GM13976 (cell line): Measurements from ENCODE around the gene LY6G5B.

Experiments
- DNase-seq: peaks from one replicate; pipeline ENCODE4 v3.0.0; 2012; ENCODE audit warnings: low spot score
- in situ Hi-C: fragments of 300-500 bp; cut with MboI; formaldehyde crosslinking; loops from one replicate; pipeline ENCODE4 v1.12.0; 2022; ENCODE audit warnings: low sequenced_read_pairs, mixed read lengths, inconsistent platforms; ENCODE audit not compliant: unreplicated experiment
- TF ChIP-seq, protein P1 (sequence below): IDR thresholded peaks from 2 replicates; pipeline ENCODE4 v1.5.1; 2012; ENCODE audit warnings: borderline replicate concordance, mild to moderate bottlenecking; ENCODE audit not compliant: insufficient read depth; ENCODE audit errors: extremely low read depth, missing control alignments, control extremely low read depth

The LY6G5B gene

DNA sequence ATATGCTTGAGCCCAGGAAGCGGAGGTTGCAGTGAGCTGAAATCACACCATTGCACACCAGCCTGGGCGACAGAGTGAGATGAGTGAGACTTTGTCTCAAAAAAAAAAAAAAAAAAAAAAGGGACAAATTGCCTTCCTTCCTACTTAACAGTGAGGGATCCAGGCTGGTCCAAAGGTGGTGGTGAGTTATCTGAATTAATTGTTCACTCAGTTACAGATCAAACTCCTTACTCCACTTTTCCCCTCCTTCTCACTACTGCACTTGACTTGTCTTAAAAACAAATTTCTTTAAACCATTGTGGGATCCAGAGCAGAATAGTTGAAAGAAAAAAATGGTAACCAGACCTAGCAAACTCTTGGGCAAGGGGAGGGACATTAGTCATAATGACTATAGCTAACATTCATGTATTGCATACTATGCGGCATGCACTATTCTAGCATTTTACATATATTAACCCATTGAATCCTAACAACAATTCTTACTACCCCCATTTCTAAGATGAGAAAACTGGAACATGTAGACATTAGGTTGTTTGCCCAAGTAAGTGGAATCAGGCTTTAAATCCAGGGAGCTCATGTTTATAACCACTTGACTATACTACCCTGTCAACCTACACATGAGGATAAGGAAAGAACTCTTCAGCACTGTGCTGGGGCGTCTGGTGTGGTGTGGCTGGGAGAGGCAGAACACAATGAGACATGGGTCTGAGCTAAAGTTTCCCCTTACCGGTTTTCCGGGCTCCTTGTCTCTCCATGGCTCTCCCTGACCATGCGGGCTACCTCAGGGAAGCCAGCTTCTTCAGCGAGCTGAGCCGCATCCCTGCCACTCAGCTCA is 6.4 kb upstream of the LY6G5B start:
- in situ Hi-C loops: no loop called here
- DNase-seq: no peak
- TF ChIP-seq, protein P1, sequence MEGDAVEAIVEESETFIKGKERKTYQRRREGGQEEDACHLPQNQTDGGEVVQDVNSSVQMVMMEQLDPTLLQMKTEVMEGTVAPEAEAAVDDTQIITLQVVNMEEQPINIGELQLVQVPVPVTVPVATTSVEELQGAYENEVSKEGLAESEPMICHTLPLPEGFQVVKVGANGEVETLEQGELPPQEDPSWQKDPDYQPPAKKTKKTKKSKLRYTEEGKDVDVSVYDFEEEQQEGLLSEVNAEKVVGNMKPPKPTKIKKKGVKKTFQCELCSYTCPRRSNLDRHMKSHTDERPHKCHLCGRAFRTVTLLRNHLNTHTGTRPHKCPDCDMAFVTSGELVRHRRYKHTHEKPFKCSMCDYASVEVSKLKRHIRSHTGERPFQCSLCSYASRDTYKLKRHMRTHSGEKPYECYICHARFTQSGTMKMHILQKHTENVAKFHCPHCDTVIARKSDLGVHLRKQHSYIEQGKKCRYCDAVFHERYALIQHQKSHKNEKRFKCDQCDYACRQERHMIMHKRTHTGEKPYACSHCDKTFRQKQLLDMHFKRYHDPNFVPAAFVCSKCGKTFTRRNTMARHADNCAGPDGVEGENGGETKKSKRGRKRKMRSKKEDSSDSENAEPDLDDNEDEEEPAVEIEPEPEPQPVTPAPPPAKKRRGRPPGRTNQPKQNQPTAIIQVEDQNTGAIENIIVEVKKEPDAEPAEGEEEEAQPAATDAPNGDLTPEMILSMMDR: no peak

DNA sequence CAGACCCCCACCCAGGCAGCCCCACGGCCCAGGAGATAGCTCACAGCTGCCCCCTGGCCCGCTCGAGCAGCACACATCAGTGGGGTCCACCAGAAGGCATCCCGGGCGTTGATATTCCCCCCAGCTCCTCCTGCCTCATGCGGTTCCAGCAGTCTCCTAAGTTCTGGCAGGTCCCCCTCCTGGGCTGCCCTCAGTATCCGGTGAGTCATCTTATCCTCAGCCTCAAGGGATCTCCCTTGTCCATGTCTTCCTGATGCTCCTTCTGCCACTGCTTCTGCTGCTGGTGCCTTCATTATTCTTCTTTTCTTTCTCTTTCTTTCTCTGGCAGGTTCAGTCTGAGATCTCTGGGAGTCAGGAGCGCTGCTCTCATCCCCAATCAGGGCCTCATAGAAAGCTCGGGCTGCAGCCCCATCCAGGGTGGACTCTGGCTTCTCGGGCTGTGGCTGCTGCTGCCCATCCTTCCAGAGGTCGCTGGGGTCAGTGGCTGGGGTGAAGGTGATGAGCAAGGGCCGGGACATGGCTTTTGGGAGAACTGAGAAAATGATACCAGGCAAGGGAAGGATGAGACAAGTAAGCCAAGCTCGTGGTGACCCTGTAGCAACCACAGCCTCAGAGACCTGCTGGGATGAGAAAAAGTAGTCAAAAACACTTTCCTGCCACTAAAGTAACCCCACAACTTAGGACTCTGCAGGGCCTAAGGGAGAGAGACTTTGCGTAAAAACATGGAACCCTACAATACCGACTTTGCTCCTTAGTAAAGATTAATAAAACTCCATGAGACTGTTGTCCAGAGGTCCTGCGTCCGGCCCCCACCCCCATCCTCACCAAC is 5.6 kb upstream of the LY6G5B start:
- in situ Hi-C loops: no loop called here
- TF ChIP-seq, protein P1: no peak
- DNase-seq: no peak

DNA sequence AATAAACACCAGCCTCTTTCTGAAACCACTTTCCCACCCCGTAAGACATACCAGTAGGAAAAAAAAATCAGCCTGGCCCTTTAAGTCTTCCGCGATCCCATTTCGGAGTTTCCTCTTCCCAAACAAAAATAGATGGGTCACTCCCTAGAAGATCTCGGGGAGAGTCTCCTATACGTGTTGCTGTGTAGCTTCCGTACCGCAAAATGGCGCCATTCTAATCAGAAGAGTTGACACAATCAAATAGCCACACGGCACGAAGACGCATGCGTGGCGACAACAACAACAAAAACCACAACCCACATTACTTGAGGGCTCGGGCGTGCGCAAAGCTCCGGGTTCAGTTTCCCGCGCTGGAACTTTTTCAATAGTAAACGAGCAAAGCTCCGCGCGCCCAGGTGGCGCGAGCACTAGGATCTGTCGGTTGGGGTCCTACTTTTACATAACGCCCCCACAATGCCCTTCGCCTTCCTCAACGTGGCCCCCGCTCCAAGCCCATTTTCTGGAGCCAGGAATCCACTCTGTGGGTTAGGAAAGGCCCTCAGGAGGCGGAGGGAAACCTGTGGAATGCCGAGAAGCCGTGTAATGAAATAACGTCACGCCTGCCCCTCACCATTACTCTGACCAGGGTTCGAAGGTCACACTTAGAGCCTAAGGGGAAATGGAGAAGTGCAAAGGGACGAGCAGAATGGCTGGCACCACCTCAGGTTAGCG is 4.8 kb upstream of the LY6G5B start, which contains the start of gene GPANK1:
TSS of gene GPANK1 (minus strand) at position 208 of the 711 bp plus-strand sequence. CDS start 519 bp downstream, outside the sequence.
- in situ Hi-C loops: no loop called here
- DNase-seq: peak; percentile 84
- TF ChIP-seq, protein P1: no peak

DNA sequence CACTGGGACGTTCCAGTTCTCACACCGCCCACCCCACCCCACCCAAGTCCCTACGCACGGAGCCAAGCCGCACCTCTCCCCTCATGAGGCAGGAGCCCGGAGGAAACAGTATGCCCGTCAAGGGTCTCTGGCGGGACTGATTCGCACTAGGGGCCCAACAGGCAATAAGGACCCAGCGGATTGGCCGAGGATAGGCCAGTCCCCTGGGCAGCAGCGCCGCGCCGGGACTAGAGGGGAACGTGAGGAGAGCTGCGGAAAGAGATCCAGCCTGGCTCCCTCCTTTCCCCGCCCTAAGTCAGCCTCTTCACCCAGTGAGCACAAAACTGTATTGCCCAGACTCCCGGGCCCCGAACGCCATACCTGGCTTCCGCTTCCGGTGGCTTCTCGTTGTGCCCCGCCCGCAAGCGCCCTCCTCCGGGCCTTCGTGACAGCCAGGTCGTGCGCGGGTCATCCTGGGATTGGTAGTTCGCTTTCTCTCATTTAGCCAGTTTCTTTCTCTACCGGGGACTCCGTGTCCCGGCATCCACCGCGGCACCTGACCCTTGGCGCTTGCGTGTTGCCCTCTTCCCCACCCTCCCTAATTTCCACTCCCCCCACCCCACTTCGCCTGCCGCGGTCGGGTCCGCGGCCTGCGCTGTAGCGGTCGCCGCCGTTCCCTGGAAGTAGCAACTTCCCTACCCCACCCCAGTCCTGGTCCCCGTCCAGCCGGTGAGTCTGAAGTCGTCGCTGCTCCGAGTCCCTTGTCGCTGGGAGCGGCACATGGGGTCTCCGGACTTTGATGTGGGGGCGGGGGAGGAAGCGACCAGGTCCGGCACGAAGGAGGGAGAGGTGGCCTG is 4.1 kb upstream of the LY6G5B start, which contains the start of gene CSNK2B:
TSS of gene CSNK2B (plus strand) at position 580 of the 836 bp plus-strand sequence. CDS start 752 bp downstream, outside the sequence.
- in situ Hi-C loops: no loop called here
- DNase-seq: peak; percentile 98
- TF ChIP-seq, protein P1: no peak

DNA sequence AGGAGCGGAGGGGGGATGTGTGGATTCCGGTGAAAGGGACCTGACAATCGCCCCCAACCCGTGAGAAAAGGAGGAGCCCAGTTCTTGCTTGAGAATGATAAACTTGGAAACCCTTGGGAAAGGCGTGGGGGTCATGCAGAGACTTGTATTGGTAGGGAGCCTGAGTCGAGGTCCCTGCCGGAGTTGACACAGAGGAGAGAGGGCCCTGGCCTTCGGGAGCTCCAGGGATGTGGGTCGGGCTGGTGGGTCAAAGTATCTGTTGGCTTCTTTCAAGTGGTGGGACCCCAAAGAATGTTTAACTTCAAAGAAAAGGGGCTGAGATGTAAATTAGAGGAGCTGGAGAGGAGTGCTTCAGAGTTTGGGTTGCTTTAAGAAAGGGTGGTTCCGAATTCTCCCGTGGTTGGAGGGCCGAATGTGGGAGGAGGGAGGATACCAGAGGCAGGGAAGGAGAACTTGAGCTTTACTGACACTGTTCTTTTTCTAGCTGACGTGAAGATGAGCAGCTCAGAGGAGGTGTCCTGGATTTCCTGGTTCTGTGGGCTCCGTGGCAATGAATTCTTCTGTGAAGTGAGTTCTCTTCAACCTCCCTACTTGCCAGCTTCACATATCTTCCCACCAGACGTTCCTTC is 3.3 kb upstream of the LY6G5B start:
- in situ Hi-C loops: no loop called here
- TF ChIP-seq, protein P1: no peak
- DNase-seq: no peak
